HS-5 (cell line): ENCODE results near the gene XYLT1.

Source experiments
- DNase-seq: peaks from one replicate; pipeline ENCODE4 v3.0.0-alpha.2; 2012; ENCODE audit warnings: low read depth

XYLT1 gene

GRCh38 chr16:17372386-17372785 lies 98.4 kb downstream of the XYLT1 start:
- no peak for DNase-seq

GRCh38 chr16:17371299-17371698 lies 99.5 kb downstream of the XYLT1 start:
- no peak for DNase-seq

GRCh38 chr16:17370731-17371285 lies 100.0 kb downstream of the XYLT1 start:
- no peak for DNase-seq

DNA sequence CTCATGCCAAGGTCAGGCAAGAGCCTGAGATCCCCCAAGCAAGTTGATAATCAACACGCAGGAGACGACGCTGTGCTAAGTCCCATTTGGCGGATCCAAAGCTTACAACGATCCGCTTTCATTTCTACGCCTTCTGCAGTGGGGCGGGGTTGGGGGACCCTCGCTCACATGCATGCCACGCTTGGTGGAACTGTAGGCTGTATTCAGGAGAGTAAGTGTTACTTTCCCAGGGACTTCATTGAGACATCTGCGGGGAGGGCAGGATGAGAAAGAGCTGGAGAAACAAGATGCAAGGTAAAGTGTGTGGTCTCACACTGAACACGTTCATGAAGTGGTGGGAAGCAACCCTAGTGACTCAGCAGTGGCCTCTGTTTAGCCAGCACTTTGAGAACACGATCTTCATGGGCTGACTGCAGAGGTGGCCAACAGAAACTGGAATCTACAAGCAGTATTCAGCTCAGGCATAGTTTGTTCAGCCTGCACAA lies 100.5 kb downstream of the XYLT1 start:
- no peak for DNase-seq

GRCh38 chr16:17369421-17370222 lies 101.1 kb downstream of the XYLT1 start:
- DNase-seq = no peak

DNA sequence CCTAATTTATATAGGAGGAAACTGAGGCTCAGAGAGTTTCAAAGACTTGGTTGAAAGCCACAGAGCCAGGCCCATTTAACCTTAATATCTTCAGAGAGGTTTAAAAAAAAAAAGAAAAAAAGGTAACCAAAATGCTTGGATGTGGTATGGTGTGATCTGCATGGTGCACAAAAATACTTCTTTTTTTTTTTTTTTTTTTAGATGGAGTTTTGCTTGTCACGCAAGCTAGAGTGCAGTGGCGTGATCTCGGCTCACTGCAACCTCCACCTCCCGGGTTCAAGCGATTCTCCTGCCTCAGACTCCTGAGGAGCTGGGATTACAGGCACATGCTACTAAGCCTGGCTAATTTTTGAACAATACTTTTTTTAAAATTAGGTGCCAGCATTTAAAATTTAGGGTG lies 101.8 kb downstream of the XYLT1 start:
- no peak for DNase-seq

DNA sequence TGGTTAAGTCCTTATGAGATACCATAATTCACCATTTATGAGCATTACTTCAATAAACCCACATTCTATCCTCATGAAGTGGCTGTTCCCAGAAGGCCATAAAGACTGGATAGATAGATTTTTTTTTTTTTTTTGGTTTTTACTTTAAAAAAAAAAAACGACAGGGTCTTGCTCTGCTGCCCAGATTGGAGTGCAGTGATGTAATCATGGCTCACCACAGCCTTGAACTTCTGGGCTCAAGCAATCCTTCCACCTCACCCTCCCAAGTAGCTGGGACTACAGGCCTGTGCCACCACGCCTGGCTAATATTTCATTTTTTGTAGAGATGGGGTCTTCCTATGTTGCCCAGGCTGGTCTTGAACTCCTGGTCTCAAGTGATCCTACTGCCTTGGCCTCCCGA lies 102.3 kb downstream of the XYLT1 start:
- DNase-seq = no peak

- DNase-seq = no peak
Measured at GRCh38 chr16:17367923-17368322, 102.8 kb downstream of the XYLT1 start.

GRCh38 chr16:17367036-17367435 lies 103.7 kb downstream of the XYLT1 start:
- no peak for DNase-seq

- no peak for DNase-seq
Measured at GRCh38 chr16:17366299-17366961, 104.3 kb downstream of the XYLT1 start.

- DNase-seq = no peak
Measured at GRCh38 chr16:17365591-17366298, 105.0 kb downstream of the XYLT1 start.

DNA sequence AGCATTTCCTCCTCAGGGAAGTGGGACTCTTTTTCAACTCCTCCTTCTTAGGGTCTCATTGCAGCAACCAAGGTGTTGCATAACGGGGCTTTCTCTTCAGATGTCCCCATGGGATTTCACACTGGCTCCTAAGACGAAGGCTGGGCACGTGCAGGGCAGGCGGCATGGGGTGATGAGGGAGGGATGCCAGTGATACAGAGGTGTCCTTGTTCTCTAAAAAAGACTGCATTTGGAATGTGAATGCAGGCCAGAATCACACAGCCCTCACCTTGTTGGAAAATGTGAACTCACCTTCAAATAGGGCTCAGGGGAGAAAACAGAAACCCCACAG lies 105.6 kb downstream of the XYLT1 start:
- DNase-seq = no peak

GRCh38 chr16:17364319-17365210 lies 106.2 kb downstream of the XYLT1 start:
- peak; percentile 71 for DNase-seq

- no peak for DNase-seq
Measured at GRCh38 chr16:17362946-17363345, 107.8 kb downstream of the XYLT1 start.

DNA sequence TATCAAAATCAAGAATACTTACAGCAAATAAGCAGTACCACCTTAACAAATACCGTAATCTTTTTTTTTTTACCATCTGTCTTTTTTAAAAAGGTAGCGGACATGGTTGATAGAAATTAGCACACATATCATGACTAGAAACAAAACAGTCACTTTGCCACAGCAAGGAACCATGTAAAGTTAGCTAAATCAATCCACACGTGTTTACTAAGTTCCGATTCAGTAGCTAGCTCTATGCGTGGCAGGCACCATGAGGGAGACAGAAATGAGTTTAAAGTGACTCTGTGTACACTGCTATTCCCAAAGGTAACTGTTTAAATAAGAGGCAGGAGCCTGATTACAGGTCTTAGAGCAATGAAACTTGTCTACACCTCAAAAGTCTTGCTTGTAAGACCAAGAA lies 108.6 kb downstream of the XYLT1 start:
- no peak for DNase-seq

DNA sequence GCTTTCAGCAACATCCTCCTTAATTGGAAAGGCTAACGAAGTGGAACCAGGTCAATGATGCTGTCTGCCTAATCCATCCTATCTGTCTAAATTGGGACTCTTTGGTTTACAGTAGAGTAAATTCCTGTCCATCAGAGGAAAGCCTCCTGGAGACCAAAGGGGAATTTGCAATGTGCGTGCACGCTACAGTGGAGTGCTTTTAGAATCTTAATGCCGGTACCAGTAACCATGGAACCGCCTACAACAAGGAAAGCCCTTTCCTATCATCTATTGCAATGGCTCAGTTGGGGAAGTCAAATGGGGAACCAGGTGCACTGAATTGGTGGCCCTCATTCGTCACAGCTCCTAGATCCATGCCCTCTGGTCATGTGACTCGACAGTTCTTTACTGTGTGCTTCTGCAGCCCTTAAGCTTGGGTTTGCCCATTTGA lies 110.1 kb downstream of the XYLT1 start:
- no peak for DNase-seq

DNA sequence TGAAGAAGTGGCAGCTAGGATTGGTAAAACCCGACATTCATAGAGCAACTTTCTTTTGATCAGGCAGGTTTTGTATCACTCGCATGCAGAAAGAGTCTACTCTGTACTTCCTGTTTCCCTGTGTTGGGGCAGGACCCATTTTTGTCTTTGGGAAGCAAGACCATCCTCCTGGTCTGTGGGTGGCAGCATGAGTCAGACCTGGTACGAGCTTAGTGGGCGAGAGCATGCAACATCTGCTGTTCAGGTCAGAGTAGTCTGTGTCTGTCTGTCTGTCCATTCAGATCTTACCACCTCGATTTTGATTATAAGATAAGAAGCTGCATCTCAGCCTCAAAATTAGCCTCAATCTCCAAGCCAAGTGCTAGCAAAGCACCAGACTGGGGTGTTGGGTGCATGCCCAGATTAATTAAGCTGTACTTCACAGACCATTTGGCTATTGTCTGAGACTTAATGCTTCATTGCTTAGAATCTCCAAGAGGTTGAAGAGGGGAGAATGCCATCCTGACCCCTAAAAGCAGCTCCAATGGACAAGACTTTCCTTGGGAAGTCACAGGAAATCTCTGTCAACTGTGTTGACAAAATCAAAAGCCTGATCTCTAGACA lies 110.9 kb downstream of the XYLT1 start:
- no peak for DNase-seq

GRCh38 chr16:17358846-17359245 lies 111.9 kb downstream of the XYLT1 start:
- no peak for DNase-seq

DNA sequence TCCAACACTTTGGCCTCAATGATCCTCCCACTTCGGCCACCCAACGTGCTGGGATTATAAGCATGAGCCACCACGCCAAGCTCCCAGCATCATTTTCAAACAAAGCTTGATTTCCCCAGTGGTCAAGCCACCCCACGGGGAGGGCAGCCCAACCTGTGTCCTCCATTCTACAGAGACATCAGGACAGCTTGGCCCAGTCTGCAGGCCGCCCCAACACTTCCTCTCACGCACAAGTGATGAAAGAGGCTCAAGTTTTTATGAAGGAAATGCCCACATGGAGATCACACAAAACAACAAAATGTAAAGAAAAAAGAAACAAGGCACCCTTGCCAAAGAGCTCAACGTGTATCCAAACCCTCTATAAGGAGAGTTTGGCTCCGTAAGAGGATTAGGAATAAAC lies 112.4 kb downstream of the XYLT1 start:
- DNase-seq = no peak

DNA sequence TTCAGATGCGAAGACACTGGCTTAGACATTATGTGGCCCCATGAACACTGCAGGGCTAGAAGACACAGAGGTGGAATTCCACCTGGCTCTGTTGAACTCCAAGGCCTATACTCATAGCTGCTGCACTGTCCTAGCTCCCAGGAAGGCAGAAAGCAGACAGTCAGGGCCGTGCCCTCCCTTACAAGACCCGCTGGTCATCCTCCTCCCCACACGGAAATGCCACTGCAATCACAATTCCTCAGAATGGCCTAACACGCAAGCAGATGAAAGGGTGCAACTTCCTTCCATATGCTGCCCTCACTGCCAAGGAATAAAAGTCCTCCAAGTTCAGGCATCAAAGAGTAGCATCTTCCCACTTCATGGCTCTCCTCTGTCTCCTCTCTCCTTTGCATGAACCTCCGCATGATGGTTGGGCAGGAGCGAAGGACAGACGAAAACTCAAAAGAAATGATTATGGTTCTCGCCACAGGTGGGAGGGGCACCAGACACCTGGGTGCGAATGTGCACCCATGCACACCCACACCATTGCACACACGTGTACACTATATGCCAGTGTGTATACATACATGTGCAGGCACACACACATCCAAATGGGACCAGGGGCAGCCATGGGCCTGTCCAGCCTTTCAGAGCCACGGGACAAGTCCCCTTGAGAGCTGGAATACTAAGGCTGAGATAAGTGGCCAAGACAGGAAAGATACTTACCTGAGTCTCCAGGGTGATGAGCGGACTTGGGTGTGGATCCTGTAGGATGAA lies 113.3 kb downstream of the XYLT1 start:
- DNase-seq = no peak
